Kasumi-1 (cell line): ENCODE results near the gene KDM4C.

ENCODE experiments used
- DNase-seq, 2 experiments: peaks; one replicate each; lab custom pipeline; 2025; lab: John Stamatoyannopoulos, UW

KDM4C gene

GRCh38 chr9:7097785-7098752, 340.3 kb downstream of the KDM4C start:
- no peak for DNase-seq

- no peak for DNase-seq
Observed at GRCh38 chr9:7103367-7103766, 345.6 kb downstream of the KDM4C start.

DNA sequence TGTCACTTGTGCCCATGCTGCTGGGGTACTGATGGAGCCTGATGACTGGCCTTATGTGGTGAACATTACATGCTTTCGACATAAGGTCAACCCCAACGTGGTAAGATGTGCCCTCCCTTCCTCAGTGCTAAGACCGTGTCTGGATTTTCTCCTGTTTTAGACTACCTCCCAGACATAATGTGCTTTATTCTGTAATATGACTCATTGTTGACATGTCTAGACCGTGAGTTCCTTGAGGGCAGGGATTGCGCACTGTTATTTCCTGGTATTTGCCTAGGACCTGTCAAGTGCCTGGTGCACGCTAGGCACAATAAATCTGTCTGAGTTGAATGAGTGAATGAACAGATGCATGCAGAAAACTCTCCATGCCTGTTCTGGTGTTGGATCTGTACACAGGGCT, 346.0 kb downstream of the KDM4C start:
- DNase-seq = no peak

GRCh38 chr9:7104625-7105024, 346.9 kb downstream of the KDM4C start:
- no peak for DNase-seq

DNA sequence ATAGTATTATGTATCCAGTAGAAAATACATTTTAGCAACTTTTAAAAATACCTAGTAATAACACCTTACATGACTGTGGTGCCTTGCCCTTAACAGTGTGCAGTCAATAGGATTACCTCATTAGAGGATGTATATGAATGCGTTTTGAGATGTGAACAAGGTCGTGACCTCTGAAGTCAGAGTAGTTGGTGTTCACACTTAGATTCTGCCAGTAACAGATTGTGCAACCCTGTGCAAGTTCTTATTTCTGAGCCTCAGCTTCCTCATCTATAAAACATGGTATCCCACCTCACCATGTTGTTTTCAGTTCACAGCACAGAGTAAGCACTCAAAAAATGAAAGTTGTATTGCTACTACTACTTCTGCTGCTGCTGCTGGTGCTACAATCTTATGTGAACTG, 347.3 kb downstream of the KDM4C start:
- DNase-seq = no peak

GRCh38 chr9:7108936-7109335, 351.2 kb downstream of the KDM4C start:
- no peak for DNase-seq

GRCh38 chr9:7111413-7111812, 353.6 kb downstream of the KDM4C start:
- no peak for DNase-seq

DNA sequence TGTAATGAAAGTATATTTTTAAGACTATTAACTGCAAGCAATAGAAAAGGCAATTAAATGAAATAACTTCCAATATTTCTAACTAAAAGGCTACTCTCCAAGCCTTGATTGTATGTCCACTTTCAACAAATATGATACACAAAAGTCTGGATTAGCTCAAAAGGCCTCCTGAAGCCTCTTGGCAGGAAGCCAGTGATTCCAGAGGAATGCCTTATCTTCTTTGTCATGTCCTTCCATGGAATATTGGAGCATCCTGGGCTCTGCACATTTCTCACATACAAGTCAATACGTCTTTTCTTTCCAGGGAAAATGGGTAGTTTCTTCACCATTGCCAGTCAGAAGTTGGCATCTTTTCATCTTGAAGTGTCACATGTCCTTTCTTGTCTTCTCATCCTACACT, 357.8 kb downstream of the KDM4C start:
- DNase-seq = no peak

- no peak for DNase-seq
Observed at GRCh38 chr9:7117676-7118561, 360.1 kb downstream of the KDM4C start.

DNA sequence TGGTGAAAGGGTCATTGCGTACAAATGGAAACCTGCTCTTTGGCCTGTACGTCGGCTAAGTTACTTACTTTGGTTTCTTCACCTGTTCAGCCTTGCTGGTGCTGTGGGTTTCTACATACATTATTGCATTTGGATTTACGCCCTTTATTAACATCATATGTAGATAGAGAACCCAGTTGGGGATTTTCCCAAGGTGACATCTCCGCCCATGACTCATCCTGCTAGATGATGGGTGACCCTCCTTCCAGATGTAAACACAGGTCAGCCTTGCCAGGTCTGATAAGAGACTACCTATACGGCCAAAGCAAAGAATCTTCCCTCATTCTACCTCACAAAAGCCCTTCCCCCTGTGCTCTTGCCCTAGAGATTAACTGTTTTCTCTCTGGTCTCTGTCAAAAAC, 360.9 kb downstream of the KDM4C start:
- DNase-seq = no peak

DNA sequence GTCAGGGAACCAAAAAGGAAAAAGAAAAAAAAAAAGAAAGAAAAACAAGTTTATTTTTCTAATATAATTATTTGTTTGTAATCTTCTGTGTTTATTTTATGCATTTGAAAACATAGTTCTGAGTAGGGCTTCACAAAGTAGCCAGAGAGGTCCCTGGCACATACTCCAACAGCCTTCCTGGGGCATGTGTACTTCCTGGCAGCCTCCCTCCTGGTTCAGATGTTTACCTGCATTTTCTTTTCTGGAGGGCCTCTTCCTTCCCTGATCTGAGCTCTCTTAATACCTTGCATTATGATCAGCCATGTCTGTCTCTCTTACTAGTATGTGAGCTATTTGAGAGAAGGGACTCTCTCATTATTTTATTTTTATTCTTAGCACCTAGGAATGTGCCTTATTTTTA, 361.8 kb downstream of the KDM4C start:
- DNase-seq = no peak

- DNase-seq = peak in 1 of 2 experiments; percentile 1
Observed at GRCh38 chr9:7121055-7121454, 363.3 kb downstream of the KDM4C start.

- no peak for DNase-seq
Observed at GRCh38 chr9:7121664-7122063, 363.9 kb downstream of the KDM4C start.

DNA sequence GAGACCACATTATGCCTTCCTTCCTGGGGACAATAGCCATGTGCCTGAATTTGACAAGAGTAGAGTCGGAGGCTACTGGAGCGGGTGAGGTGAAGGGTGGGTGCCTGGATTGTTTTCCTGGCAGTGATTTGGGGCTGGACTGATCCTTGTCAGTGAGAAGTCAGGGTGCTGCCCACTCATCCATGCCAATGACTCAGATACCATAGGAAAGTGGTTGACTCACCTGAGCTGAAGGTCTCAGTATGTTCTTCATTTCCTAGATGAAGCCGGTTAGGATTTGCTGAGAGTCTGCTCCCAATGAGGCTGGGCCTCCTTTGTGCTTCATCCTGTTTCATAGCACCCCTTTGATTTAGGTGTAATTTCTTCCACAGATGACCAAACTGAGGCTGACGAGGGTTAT, 366.0 kb downstream of the KDM4C start:
- no peak for DNase-seq

DNA sequence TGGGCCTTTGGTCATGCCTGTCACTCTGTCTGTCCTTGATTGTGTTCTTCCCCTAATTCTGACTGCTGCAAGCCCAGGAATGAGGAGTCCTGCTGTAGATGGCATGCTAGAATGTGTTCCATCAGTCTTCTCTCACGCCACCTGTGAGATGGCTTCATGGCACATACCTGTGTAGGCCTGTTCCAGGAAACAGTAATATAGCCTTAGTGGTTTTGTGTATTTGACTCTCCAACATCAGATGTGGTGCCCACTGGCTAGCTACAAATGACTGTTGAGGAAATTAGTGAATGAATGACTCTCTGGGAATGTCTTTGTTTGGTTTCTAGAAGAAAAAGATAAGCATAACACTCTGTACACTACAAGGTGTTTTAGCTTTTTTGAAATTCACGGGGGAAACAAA, 367.5 kb downstream of the KDM4C start:
- DNase-seq = no peak

GRCh38 chr9:7129391-7129790, 371.6 kb downstream of the KDM4C start:
- DNase-seq = no peak

DNA sequence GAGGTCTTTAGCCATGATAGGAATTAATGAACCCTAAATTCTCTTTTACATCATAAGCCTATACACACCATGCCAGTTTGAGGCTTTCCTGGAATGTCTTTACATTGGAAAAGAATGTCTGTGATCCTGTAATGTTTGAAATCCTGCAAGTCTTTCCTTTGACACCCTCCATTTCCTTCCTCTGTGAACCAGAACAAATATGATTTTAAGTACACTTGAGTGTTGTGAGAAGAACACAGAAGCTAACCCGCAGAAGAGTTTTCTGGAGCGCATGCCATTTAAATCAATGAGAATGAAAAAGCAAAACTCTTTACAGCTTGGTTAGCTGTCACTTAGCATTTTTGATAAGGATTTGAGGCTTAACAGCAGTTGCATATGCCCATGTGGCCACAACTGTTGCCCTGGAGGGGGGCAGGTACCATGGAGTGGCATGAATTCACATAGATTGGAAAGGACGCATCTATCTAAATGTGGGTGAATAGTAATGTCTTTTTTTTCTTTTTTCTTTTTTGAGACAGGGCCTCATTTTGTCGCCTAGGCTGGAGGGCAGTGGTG, 372.6 kb downstream of the KDM4C start:
- DNase-seq = no peak

DNA sequence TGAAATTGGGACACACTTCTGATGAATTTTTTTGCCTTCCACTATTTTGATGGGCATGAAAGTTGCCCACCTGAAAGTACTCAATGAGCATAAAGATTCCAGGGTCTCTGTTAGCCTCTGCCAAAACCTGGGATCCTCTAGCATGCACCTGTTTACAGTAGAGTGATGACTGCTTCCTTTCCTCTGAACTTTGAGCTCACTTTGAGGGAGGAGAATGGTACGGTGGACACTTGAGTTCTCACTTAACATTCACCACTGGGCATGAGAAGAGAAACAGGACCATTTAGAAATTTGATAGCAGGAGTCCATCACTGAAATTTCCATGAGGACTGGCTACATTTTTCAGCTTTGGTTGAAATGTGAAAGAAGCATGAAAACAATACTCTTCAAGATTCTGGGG, 374.8 kb downstream of the KDM4C start:
- DNase-seq = no peak

DNA sequence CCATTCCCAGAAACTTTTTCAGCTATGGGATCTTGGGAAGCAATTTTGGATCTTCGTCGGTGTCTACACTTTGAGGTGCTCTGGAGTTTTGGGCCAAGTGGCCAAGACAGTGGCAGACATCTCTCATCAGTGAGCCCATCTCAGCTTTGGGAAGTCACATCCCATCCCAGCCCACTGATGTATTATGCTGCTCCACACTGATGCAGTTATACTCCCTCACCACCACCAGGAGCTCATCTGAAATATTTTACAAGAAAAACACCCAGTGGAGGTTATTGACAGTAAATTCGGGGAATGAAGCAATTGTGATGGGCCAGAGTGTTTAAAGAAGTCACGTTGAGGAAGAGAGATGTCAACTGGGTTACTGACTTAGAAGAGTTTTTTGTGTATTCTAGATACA, 378.0 kb downstream of the KDM4C start:
- no peak for DNase-seq

DNA sequence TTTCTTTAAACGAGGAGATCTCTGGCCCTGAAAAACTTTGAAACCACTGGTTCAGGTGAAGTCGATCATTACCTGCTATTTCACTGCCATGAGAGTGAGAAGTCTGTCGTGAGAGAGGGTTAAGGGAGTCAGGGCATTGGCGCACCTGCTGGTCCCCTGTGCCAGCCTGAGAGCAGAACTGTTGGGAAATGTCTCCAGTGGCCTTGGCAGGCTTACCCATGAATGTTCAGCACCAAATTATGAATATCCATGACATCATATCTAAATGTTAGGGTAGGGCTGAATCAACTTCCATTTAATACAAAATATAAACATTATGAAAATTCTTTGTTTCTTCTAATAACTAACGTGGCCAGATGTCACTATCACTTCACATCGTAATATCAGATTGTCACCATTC, 379.3 kb downstream of the KDM4C start:
- DNase-seq = no peak

DNA sequence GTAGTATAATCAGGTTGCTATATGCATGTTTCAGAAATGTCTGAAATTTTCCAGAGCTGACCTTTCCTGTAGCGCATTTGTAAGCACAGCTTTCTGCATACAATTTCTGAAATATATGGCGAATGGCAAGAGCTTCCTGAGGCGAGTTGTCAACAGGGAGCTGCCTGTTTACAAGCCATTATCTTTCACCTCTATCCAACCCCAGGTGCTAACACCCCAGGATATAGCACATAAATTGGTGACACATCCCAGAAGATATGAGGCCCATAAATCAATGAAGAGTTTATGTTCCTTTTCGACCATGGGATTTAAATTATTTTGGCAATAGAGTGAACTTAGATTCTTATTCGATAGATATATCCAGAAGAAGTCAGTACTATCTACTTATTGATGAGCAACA, 379.8 kb downstream of the KDM4C start:
- no peak for DNase-seq

DNA sequence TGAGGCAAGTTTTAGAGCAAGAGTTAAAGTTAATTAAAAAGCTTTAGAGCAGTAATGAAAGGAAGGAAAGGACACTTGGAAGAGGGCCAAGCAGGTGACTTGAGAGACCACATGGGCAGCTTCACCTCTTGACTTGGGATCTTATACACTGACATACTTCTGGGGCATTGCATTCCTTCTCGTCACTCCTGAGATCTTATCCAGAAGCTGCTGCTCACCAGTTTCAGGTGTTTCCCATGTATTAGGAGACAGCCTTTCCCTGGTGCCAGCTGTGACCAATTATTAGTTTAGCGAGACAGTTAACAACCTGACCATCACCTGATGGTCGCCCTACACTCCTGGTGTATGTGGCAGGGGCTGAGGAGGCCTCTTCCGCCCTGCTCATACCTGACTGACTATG, 382.1 kb downstream of the KDM4C start:
- no peak for DNase-seq

GRCh38 chr9:7140401-7140800, 382.6 kb downstream of the KDM4C start:
- no peak for DNase-seq
